Breast epithelium (tissue), 3 donors: ENCODE results near the gene RERE.

Source experiments
- POLR2A ChIP-seq: fragments of 450-650 bp; IDR thresholded peaks from one replicate; pipeline ENCODE4 v1.6.1; 2016; ENCODE audit warnings: antibody characterized with exemption, mild to moderate bottlenecking, moderate library complexity
- TF ChIP-seq, protein P1 (sequence below), 3 donors: fragments of 450-650 bp; IDR thresholded peaks; one replicate each; pipeline ENCODE4 v1.5.1; 2016 to 2017; ENCODE audit warnings: antibody characterized with exemption in 3 of 3, mild to moderate bottlenecking in 3 of 3, moderate library complexity in 3 of 3

DNA sequence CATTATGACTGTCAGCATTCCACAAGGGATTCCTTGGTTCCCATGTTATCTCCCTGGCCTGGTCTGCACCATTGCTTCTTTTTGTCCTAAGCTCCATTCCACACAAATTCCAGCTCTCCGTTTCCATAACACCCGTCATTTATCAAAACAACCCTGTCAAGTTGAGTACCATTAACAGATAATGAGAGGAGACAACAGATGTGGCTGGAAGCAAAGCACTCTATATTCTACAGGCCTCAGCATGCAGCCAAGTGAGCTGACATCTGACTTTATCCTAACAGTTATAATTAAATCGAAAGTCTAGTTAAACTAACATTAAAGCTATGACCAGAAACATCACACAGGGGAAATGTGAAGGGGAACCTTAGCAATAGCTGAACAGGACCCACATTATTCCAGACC lies 110.4 kb downstream of the RERE start:
- TF ChIP-seq, protein P1, sequence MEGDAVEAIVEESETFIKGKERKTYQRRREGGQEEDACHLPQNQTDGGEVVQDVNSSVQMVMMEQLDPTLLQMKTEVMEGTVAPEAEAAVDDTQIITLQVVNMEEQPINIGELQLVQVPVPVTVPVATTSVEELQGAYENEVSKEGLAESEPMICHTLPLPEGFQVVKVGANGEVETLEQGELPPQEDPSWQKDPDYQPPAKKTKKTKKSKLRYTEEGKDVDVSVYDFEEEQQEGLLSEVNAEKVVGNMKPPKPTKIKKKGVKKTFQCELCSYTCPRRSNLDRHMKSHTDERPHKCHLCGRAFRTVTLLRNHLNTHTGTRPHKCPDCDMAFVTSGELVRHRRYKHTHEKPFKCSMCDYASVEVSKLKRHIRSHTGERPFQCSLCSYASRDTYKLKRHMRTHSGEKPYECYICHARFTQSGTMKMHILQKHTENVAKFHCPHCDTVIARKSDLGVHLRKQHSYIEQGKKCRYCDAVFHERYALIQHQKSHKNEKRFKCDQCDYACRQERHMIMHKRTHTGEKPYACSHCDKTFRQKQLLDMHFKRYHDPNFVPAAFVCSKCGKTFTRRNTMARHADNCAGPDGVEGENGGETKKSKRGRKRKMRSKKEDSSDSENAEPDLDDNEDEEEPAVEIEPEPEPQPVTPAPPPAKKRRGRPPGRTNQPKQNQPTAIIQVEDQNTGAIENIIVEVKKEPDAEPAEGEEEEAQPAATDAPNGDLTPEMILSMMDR (IDR thresholded peaks at IDR 0.05) = no peak
- no peak for TF ChIP-seq POLR2A
